GM12873 (cell line): Measurements from ENCODE around the gene FRS3.

Source experiments
- TF ChIP-seq, protein P1 (sequence below): IDR thresholded peaks from 2 replicates; pipeline ENCODE4 v1.5.1; 2012; ENCODE audit warnings: low read depth, mild to moderate bottlenecking, moderate library complexity, low read length, control low read depth; ENCODE audit not compliant: insufficient read depth; ENCODE audit errors: missing control alignments

Gene FRS3

DNA sequence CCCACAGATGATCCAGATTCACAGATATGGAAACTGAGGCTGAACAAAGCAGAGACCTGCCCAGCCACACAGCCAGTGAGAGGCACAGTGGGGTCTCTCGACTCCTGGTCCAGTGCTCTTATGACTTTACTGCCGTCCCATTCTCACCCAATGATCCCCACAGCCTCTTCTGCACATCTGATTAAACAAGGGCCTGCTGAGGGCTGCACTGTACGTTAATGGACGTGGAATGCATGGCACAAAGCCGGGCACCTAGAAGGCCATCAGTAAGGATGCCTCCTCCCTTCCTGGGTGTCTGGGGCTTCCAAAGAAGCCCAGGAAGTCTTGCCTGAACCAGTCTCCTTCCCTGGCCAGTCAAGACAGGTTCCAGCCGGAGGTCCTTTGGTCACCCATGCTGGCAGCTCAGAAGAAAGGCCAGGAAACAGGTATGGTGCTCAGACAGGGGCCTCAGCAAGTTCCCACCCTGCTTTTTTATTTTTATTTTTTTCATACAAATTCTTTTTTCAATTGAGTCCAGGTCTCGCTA, 48.1 kb downstream of the FRS3 start:
- TF ChIP-seq, protein P1, sequence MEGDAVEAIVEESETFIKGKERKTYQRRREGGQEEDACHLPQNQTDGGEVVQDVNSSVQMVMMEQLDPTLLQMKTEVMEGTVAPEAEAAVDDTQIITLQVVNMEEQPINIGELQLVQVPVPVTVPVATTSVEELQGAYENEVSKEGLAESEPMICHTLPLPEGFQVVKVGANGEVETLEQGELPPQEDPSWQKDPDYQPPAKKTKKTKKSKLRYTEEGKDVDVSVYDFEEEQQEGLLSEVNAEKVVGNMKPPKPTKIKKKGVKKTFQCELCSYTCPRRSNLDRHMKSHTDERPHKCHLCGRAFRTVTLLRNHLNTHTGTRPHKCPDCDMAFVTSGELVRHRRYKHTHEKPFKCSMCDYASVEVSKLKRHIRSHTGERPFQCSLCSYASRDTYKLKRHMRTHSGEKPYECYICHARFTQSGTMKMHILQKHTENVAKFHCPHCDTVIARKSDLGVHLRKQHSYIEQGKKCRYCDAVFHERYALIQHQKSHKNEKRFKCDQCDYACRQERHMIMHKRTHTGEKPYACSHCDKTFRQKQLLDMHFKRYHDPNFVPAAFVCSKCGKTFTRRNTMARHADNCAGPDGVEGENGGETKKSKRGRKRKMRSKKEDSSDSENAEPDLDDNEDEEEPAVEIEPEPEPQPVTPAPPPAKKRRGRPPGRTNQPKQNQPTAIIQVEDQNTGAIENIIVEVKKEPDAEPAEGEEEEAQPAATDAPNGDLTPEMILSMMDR = no peak

DNA sequence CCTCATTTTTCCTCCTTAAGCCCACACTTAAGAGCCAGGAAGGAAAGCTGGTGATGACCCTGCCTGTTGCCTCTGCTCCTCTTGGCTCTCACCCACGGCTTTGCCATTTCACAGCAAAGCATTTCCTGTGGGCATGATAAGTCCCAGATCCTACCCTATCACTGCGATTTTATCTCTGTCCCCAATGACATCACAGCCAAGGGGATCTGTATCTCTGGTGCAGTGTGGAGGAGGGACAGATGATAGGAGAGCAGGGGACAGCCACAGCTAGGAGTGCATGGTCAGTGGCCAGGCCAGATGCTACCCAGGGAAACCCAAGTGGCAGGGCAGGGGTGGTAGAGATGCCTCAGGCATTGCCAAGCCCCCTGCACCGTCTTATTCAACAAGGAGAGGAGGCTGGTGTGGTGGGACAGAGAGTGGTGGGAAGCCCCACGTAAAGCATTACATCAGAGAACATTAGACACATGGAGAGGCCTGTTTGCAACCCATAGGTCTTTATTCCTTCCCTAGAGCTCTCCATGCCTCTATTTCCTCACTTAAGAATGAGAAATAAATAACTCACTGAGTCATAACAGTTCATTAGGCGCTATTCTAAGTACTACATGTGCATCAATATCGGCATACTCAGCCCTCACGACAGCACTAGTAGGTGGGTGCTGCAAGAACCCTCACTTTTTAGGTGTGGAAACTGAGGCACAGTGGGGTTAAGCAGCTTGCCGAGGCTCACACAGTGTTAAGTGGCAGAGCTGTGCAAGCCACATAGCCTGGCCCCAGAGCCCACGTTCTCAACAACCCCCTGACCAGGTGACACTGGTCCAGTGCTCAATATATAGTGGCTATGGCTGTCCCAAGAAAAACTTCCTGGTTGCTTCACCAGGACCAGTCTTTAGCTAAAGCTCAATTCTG, 48.9 kb downstream of the FRS3 start:
- TF ChIP-seq, protein P1 = no peak

DNA sequence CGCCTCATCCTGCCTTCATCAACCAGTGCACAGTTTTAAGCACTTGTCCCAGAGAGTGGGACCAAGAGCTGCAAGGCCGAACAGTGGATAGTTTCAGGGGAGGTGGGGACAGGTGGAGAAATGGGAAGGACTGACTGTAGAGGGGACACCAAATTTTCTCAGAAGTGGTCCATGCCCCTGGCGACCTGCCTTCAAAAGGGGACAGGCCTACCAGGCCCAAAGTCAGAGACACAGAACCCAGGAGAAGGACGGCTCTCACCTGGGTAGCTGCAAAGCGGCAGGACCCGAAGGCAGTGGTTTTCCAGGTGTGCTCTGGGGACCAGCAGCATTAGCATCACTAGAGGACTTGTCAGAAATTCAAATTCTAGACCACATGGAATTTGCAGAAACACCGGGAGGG, 50.1 kb downstream of the FRS3 start:
- TF ChIP-seq, protein P1 = no peak

DNA sequence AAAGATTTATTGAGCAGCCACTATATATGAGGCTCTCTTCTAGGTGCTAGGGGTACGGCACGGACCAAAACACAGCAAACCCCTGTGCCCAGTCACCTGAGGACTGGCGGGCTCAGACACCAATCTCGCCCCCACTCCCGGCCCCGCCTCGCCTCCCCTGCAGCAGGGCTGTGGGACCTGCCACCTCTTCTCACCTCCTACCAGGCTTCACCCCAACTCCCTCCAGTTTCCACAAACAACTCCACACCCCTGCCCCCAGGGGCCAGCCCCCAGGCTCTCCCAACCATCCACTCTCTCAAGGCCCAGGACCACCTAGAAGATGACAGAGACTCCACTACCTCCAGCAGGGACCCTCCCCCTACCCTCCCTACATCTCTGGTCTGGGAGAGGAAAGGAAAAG, 50.7 kb downstream of the FRS3 start:
- TF ChIP-seq, protein P1 = no peak

DNA sequence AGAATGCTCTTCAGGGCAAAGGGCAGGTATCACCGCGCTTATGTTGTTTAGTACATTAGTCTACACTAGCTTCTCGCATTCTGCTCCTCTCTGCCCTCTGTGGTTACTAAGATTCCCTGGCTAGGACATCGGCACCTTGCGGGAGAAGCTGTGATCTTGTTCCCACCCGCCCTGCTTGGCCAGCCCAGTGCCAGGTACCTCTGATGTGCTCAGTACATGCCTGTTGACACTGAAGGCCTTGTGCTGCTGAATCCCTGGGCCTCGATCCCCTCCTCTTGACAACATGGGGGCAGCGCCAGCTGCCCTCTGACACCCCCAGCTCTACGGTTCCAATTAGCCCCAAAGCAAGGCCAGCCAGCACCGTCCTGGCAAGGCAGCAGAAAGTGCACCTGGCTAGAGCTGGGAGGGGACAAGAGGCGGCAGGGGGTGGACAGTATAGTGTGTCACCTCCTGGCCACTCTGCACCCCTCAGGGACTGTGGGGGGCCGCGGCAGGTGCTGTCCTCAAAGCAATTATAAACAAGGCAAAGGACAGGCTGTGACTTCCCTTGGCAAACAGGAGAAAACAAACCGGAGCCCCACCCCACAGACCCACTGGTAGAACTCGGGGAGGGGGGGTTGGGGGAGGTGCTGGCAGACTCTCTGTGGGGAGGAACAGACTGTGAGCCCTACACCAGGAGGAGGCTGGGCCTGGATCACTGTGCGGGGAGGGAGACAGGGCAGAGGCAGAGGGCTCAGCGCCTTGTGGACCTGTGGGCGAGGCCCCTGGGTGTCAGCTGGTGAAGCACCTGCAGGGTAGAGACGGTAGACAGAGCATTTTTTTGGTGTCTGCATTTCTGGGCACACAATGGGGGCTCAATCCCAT, 51.4 kb downstream of the FRS3 start:
- TF ChIP-seq, protein P1 = no peak

DNA sequence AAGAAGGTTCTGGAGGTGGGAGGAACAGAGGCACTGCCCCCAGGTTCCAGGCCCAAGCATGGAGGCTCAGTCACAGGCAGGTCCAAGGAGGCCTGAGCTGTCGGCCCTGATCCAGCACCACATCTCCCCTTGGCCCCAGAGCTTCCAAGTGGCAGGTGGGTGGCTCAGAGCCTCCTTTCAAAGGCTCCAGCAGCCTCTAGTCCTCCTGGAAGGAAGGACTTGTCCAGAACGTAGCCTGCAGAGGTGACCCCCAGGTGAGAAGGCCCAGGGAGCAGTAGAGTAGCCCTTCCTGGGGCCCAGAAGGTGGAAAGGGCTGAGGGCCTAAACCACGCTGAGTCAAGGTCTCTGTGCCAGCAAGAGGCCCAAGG, 52.0 kb downstream of the FRS3 start:
- TF ChIP-seq, protein P1 = no peak

DNA sequence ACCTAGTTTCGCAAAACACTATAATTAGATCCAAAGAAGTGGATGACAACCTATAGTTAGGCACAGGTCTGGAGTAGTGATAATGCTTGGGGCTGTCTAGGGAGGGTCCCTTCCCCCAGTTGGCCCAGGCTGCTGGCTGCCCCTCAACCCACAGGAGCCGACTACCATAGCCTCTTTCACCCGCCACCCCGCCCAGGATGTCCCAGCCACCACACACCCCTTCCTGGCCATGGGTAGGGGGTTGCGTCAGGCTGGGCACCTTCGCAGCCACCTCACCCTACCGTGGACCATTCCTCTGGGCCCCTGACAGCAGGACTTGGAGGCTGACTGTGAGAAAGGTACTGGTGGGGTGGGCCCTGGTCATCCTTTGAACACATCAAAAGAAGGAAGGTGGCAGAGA, 52.8 kb downstream of the FRS3 start:
- TF ChIP-seq, protein P1 = no peak
